ENCODE data around the gene RPL13A. TPM values are rescaled to one million over a fixed set of nuclear protein-coding genes. Genes with fewer than 3 reads are reported as not detected.

RPL13A gene
- total RNA-seq, 1 donor from 2014 or later, result 2,400 TPM

Other genes with a start within 250 kb of the RPL13A start
- 0.86 TPM for gene SLC6A16, start 162.4 kb upstream of the RPL13A start, total RNA-seq
- gene CD37, start 152.2 kb upstream of the RPL13A start, total RNA-seq, result 27.5 TPM
- 18.0 TPM for gene TEAD2, start 125.2 kb upstream of the RPL13A start, total RNA-seq
- not detected for gene DKKL1, start 123.7 kb upstream of the RPL13A start, total RNA-seq
- gene KASH5, start 99.4 kb upstream of the RPL13A start, total RNA-seq, result not detected
- not detected for gene PTH2, start 64.2 kb upstream of the RPL13A start, total RNA-seq
- not detected for gene GFY, start 62.2 kb upstream of the RPL13A start, total RNA-seq
- 1.6 TPM for gene SLC17A7, start 46.1 kb upstream of the RPL13A start, total RNA-seq
- 77.9 TPM for gene PIH1D1, start 35.8 kb upstream of the RPL13A start, total RNA-seq
- gene ALDH16A1, start 34.4 kb upstream of the RPL13A start, total RNA-seq, result 45.3 TPM
- 10.2 TPM for gene FLT3LG, start 13.4 kb upstream of the RPL13A start, total RNA-seq
- 1,395 TPM for gene RPS11, start 8.8 kb downstream of the RPL13A start, total RNA-seq
- 320 TPM for gene FCGRT, start 25.1 kb downstream of the RPL13A start, total RNA-seq
- 42.8 TPM for gene RCN3, start 40.4 kb downstream of the RPL13A start, total RNA-seq
- gene NOSIP, start 92.9 kb downstream of the RPL13A start, total RNA-seq, result 56.3 TPM
- gene PRRG2, start 93.7 kb downstream of the RPL13A start, total RNA-seq, result 18.2 TPM
- 42.7 TPM for gene PRR12, start 103.6 kb downstream of the RPL13A start, total RNA-seq
- 96.1 TPM for gene RRAS, start 152.5 kb downstream of the RPL13A start, total RNA-seq
- 86.0 TPM for gene SCAF1, start 154.6 kb downstream of the RPL13A start, total RNA-seq
- 174 TPM for gene IRF3, start 178.2 kb downstream of the RPL13A start, total RNA-seq
- gene BCL2L12, start 178.3 kb downstream of the RPL13A start, total RNA-seq, result 18.9 TPM
- gene PRMT1, start 189.7 kb downstream of the RPL13A start, total RNA-seq, result 103 TPM
- gene ADM5, start 202.0 kb downstream of the RPL13A start, total RNA-seq, result 1.3 TPM
- 14.2 TPM for gene CPT1C, start 203.5 kb downstream of the RPL13A start, total RNA-seq

Measured in mucosa of gallbladder (tissue), 1 donor.